T-cell (primary cell): ENCODE data around the gene AADACL2. TPM values are rescaled to one million over a fixed set of nuclear protein-coding genes. Genes with fewer than 3 reads are reported as not detected.
"Not testable (repeated sequence)": the region's sequence is repeated elsewhere in the genome, so short reads cannot be mapped to it uniquely, and the experiment has no call there.

Experiments
- ATAC-seq, 4 experiments: fragments of 200-7000 bp in 3 of 4; fragments of 150-1000 bp in 1 of 4; cut with Tn5 transposase; replicated peaks in 1 of 4; 1 replicate in 3 of 4; 2 replicates in 1 of 4; pipeline ENCODE4 v1.10.0; 2021; ENCODE audit warnings: moderate library complexity in 3 of 4, mild to moderate bottlenecking in 2 of 4, moderate number of reproducible peaks in 1 of 4
- CTCF ChIA-PET, 2 donors: fragments of 300-600 bp; sonication (Branson Sonifier 250); formaldehyde crosslinking; loops; one replicate each; lab custom pipeline; 2022; ENCODE audit warnings: antibody characterized with exemption in 2 of 2; lab: Charles Lee
- POLR2A ChIA-PET, 2 donors: fragments of 300-600 bp; sonication (Branson Sonifier 250); formaldehyde crosslinking; loops; one replicate each; lab custom pipeline; 2022; ENCODE audit warnings: antibody characterized with exemption in 2 of 2; lab: Charles Lee
- DNase-seq, 35 experiments: peaks; one replicate each; pipeline versions ENCODE4 v3.0.0 to v3.0.0-alpha.2; 2013 to 2023
- H3K27ac ChIP-seq: one replicate; pipeline ENCODE4 v1.5.1; 2013; ENCODE audit warnings: low read length
- H3K27me3 ChIP-seq, 2 experiments: replicated peaks in 1 of 2; 1 replicate in 1 of 2; 2 replicates in 1 of 2; pipeline versions ENCODE4 v1.6.1 to v1.7.0; 2013; ENCODE audit warnings: low read length in 1 of 2, mixed read lengths in 1 of 2; ENCODE audit not compliant: control insufficient read depth in 2 of 2, insufficient read depth in 2 of 2; ENCODE audit errors: extremely low read depth in 1 of 2
- H3K36me3 ChIP-seq, 2 donors: 1 replicate in 1 of 2; 2 replicates in 1 of 2; pipeline versions ENCODE4 v1.6.1 to v1.7.0; 2013; ENCODE audit warnings: low read length in 1 of 2; ENCODE audit not compliant: control insufficient read depth in 2 of 2, insufficient read depth in 1 of 2; ENCODE audit errors: extremely low read depth in 1 of 2
- H3K4me1 ChIP-seq, 2 experiments: 1 replicate in 1 of 2; 2 replicates in 1 of 2; pipeline versions ENCODE4 v1.6.1 to v1.7.0; 2013; ENCODE audit warnings: low read length in 2 of 2, mixed read lengths in 1 of 2; ENCODE audit not compliant: insufficient read depth in 2 of 2, control insufficient read depth in 1 of 2; ENCODE audit errors: extremely low read depth in 1 of 2
- H3K4me3 ChIP-seq, 2 donors: 1 replicate in 1 of 2; 2 replicates in 1 of 2; pipeline versions ENCODE4 v1.5.1 to v1.7.0; 2013; ENCODE audit warnings: mild to moderate bottlenecking in 2 of 2, low read length in 1 of 2, moderate library complexity in 1 of 2; ENCODE audit not compliant: control insufficient read depth in 1 of 2; ENCODE audit errors: extremely low read depth in 1 of 2
- H3K9me3 ChIP-seq: 2 replicates; pipeline ENCODE4 v1.7.0; 2013
- H3K27ac Mint-ChIP-seq, 2 donors: one replicate each; pipeline ENCODE4 v1.8.0; 2020 to 2021; ENCODE audit warnings: mild to moderate bottlenecking in 2 of 2, mixed read lengths in 2 of 2
- H3K27me3 Mint-ChIP-seq, 2 donors: one replicate each; pipeline ENCODE4 v1.8.0; 2021 to 2022; ENCODE audit warnings: mixed read lengths in 2 of 2
- H3K36me3 Mint-ChIP-seq: one replicate; pipeline ENCODE4 v1.8.0; 2021; ENCODE audit warnings: mixed read lengths
- H3K4me1 Mint-ChIP-seq, 3 donors: one replicate each; pipeline ENCODE4 v1.8.0; 2020 to 2022; ENCODE audit warnings: mixed read lengths in 3 of 3, mild to moderate bottlenecking in 1 of 3
- H3K4me3 Mint-ChIP-seq, 3 donors: one replicate each; pipeline ENCODE4 v1.8.0; 2020 to 2022; ENCODE audit warnings: mild to moderate bottlenecking in 3 of 3, mixed read lengths in 3 of 3, moderate library complexity in 3 of 3
- H3K9me3 Mint-ChIP-seq, 3 donors: one replicate each; pipeline ENCODE4 v1.8.0; 2020 to 2022; ENCODE audit warnings: mixed read lengths in 3 of 3
- WGBS: methylation state at CpG from one replicate; pipeline ENCODE4 v1.1.5; 2013; ENCODE audit warnings: missing lambda C conversion rate; ENCODE audit not compliant: insufficient coverage; 5-methylcytosine and 5-hydroxymethylcytosine counted together
- total RNA-seq, 35 experiments: library from RNA in 6 of 35; stranded (reverse) in 6 of 35; fragments of 120-200 nt in 1 of 35; gene quantifications; one replicate each; pipeline versions ENCODE4 v1.2.1 to v1.2.4 and lab custom pipeline; 2013 to 2026

AADACL2 gene
- total RNA-seq, 5 donors from 2014 or later (not counting 1 experiment from before 2014, with no cell fraction given) = not detected

GRCh38 chr3:151751161-151751560 lies 17.4 kb downstream of the AADACL2 start:
- no CpG with 5 or more reads among the region's 1 CpG for WGBS
- H3K4me1 ChIP-seq = no peaks in the 10 kb centered on the region
- H3K9me3 Mint-ChIP-seq = peaks cover 0 to 2% (median 2%) of the 10 kb centered on the region in 3 donors
- POLR2A ChIA-PET = no interaction called here
- DNase-seq = no peak
- no peaks in the 10 kb centered on the region for H3K36me3 ChIP-seq
- no peak overlapping the region for H3K27ac ChIP-seq
- no peaks in the 10 kb centered on the region for H3K9me3 ChIP-seq
- no peak for ATAC-seq
- CTCF ChIA-PET = interaction anchor here in 1 of 2 donors (0.7 kb wide), 1 partner anchor 130 kb away, joined by 3 read pairs; no protein-coding TSS in a partner anchor
- H3K27ac Mint-ChIP-seq = no peak overlapping the region
- no peak overlapping the region for H3K4me3 Mint-ChIP-seq
- no peak overlapping the region for H3K4me3 ChIP-seq
- peaks cover 7 to 10% of the 10 kb centered on the region in 2 donors for H3K27me3 Mint-ChIP-seq
- no peaks in the 10 kb centered on the region for H3K4me1 Mint-ChIP-seq
- H3K36me3 Mint-ChIP-seq = no peaks in the 10 kb centered on the region
- no peaks in the 10 kb centered on the region for H3K27me3 ChIP-seq

- ChIA-PET POLR2A (no interaction called here), CTCF (no interaction called here)
- no peak overlapping the region for H3K4me3 ChIP-seq
- no peaks in the 10 kb centered on the region for H3K36me3 Mint-ChIP-seq
- H3K27ac ChIP-seq = no peak overlapping the region
- no peak for DNase-seq
- H3K27me3 Mint-ChIP-seq = peaks cover 7 to 8% of the 10 kb centered on the region in 2 donors
- no peak overlapping the region for H3K4me3 Mint-ChIP-seq
- no peaks in the 10 kb centered on the region for H3K36me3 ChIP-seq
- H3K4me1 ChIP-seq = no peaks in the 10 kb centered on the region
- peaks cover 0 to 2% (median 0%) of the 10 kb centered on the region in 3 donors for H3K9me3 Mint-ChIP-seq
- WGBS = 70% methylated on average over 3 of the region's 4 CpGs
- no peaks in the 10 kb centered on the region for H3K9me3 ChIP-seq
- no peaks in the 10 kb centered on the region for H3K4me1 Mint-ChIP-seq
- no peak for ATAC-seq
- no peaks in the 10 kb centered on the region for H3K27me3 ChIP-seq
- no peak overlapping the region for H3K27ac Mint-ChIP-seq
Observed at GRCh38 chr3:151753846-151754245, 20.1 kb downstream of the AADACL2 start.

GRCh38 chr3:151761581-151761980 lies 27.9 kb downstream of the AADACL2 start:
- CTCF ChIA-PET = no interaction called here
- Mint-ChIP-seq H3K27me3 (peaks cover 0 to 3% of the 10 kb centered on the region in 2 donors), H3K36me3 (no peaks in the 10 kb centered on the region), H3K9me3 (no peaks in the 10 kb centered on the region), H3K4me1 (no peaks in the 10 kb centered on the region), H3K4me3 (no peak overlapping the region), H3K27ac (no peak overlapping the region)
- no CpG with 5 or more reads among the region's 1 CpG for WGBS
- Histone ChIP-seq H3K4me3 (no peak overlapping the region), H3K9me3 (no peaks in the 10 kb centered on the region), H3K4me1 (no peaks in the 10 kb centered on the region), H3K36me3 (no peaks in the 10 kb centered on the region), H3K27me3 (no peaks in the 10 kb centered on the region), H3K27ac (no peak overlapping the region)
- ATAC-seq = no peak
- DNase-seq = no peak
- POLR2A ChIA-PET = no interaction called here

GRCh38 chr3:151764699-151765098 lies 31.0 kb downstream of the AADACL2 start:
- not testable (repeated sequence) for ATAC-seq, H3K4me1 ChIP-seq, H3K36me3 Mint-ChIP-seq, H3K9me3 ChIP-seq, H3K4me3 ChIP-seq, H3K4me1 Mint-ChIP-seq, H3K9me3 Mint-ChIP-seq, H3K36me3 ChIP-seq, H3K27me3 Mint-ChIP-seq, H3K27ac ChIP-seq, H3K27me3 ChIP-seq, DNase-seq, H3K27ac Mint-ChIP-seq, H3K4me3 Mint-ChIP-seq
- POLR2A ChIA-PET = interaction anchor here in 1 of 2 donors (0.6 kb wide), 1 partner anchor 939 kb away, joined by 4 read pairs; no protein-coding TSS in a partner anchor
- CTCF ChIA-PET = interaction anchor here in 1 of 2 donors (0.6 kb wide), 1 partner anchor 196 kb away, joined by 5 read pairs; no protein-coding TSS in a partner anchor
- no CpG with 5 or more reads among the region's 1 CpG for WGBS

- H3K36me3 ChIP-seq = no peaks in the 10 kb centered on the region
- no peaks in the 10 kb centered on the region for H3K9me3 ChIP-seq
- ChIA-PET POLR2A (interaction anchor here in 1 of 2 donors (0.5 kb wide), 1 partner anchor 574 kb away, joined by 9 read pairs; no protein-coding TSS in a partner anchor), CTCF (interaction anchor here in 1 of 2 donors (0.6 kb wide), 1 partner anchor 110 kb away, joined by 4 read pairs; no protein-coding TSS in a partner anchor)
- H3K27ac ChIP-seq = no peak overlapping the region
- Mint-ChIP-seq H3K9me3 (no peaks in the 10 kb centered on the region), H3K27ac (no peak overlapping the region), H3K4me3 (no peak overlapping the region), H3K36me3 (no peaks in the 10 kb centered on the region), H3K27me3 (peaks cover 0 to 3% of the 10 kb centered on the region in 2 donors), H3K4me1 (no peaks in the 10 kb centered on the region)
- DNase-seq (no peak), ATAC-seq (no peak)
- H3K4me1 ChIP-seq = no peaks in the 10 kb centered on the region
- no peak overlapping the region for H3K4me3 ChIP-seq
- H3K27me3 ChIP-seq = peaks cover 0 to 3% of the 10 kb centered on the region in 2 experiments
Observed at GRCh38 chr3:151765685-151766084, 32.0 kb downstream of the AADACL2 start.

GRCh38 chr3:151766454-151766853 lies 32.7 kb downstream of the AADACL2 start:
- peaks cover 0 to 3% of the 10 kb centered on the region in 2 donors for H3K27me3 Mint-ChIP-seq
- DNase-seq (no peak), ATAC-seq (no peak)
- no peaks in the 10 kb centered on the region for H3K4me1 Mint-ChIP-seq
- Histone ChIP-seq H3K27me3 (peaks cover 0 to 3% of the 10 kb centered on the region in 2 experiments), H3K27ac (no peak overlapping the region), H3K9me3 (no peaks in the 10 kb centered on the region), H3K4me1 (no peaks in the 10 kb centered on the region), H3K36me3 (no peaks in the 10 kb centered on the region), H3K4me3 (no peak overlapping the region)
- no peak overlapping the region for H3K4me3 Mint-ChIP-seq
- WGBS = no CpG with 5 or more reads among the region's 2 CpGs
- ChIA-PET CTCF (no interaction called here), POLR2A (interaction anchor here in 1 of 2 donors (0.7 kb wide), 1 partner anchor 19 kb away, joined by 5 read pairs; no protein-coding TSS in a partner anchor)
- no peaks in the 10 kb centered on the region for H3K36me3 Mint-ChIP-seq
- no peak overlapping the region for H3K27ac Mint-ChIP-seq
- H3K9me3 Mint-ChIP-seq = no peaks in the 10 kb centered on the region
